Measurements from ENCODE around the gene TAGLN. TPM values are rescaled to one million over a fixed set of nuclear protein-coding genes. Genes with fewer than 3 reads are reported as not detected.

Gene TAGLN
- total RNA-seq (2014; rRNA removed; shearing (Covaris generic); ENCODE audit: low replicate concordance) = 0.54 and 0.72 TPM in 2 replicates

GRCh38 chr11:117199053-117199915, at the start of gene TAGLN:
TAGLN (plus strand) TSS chr11:117199370; CDS start chr11:117203014, 3,644 bp downstream.
- in situ Hi-C loops (cut with HindIII; ENCODE audit: low pct_unique_long_range_greater_than_20kb, low sequenced_read_pairs) = no loop called here
- DNase-seq (ENCODE audit: low read depth) = no peak

- no peak for DNase-seq (ENCODE audit: low read depth)
- in situ Hi-C loops (cut with HindIII; ENCODE audit: low pct_unique_long_range_greater_than_20kb, low sequenced_read_pairs) = no loop called here
Observed at GRCh38 chr11:117152066-117152465, 47.1 kb upstream of the TAGLN start.

- DNase-seq (ENCODE audit: low read depth) = no peak
- in situ Hi-C loops (cut with HindIII; ENCODE audit: low pct_unique_long_range_greater_than_20kb, low sequenced_read_pairs) = no loop called here
Observed at GRCh38 chr11:117154468-117154867, 44.7 kb upstream of the TAGLN start.

- in situ Hi-C loops (cut with HindIII; ENCODE audit: low pct_unique_long_range_greater_than_20kb, low sequenced_read_pairs) = no loop called here
- DNase-seq (ENCODE audit: low read depth) = no peak
Observed at GRCh38 chr11:117157507-117157906, 41.7 kb upstream of the TAGLN start.

- in situ Hi-C loops (cut with HindIII; ENCODE audit: low pct_unique_long_range_greater_than_20kb, low sequenced_read_pairs) = no loop called here
- DNase-seq (ENCODE audit: low read depth) = no peak
Observed at GRCh38 chr11:117159892-117160291, 39.3 kb upstream of the TAGLN start.

GRCh38 chr11:117160826-117161225, 38.3 kb upstream of the TAGLN start:
- no peak for DNase-seq (ENCODE audit: low read depth)
- in situ Hi-C loops (cut with HindIII; ENCODE audit: low pct_unique_long_range_greater_than_20kb, low sequenced_read_pairs) = no loop called here

- in situ Hi-C loops (cut with HindIII; ENCODE audit: low pct_unique_long_range_greater_than_20kb, low sequenced_read_pairs) = no loop called here
- DNase-seq (ENCODE audit: low read depth) = no peak
Observed at GRCh38 chr11:117166491-117166890, 32.7 kb upstream of the TAGLN start.

GRCh38 chr11:117169736-117170135, 29.4 kb upstream of the TAGLN start:
- in situ Hi-C loops (cut with HindIII; ENCODE audit: low pct_unique_long_range_greater_than_20kb, low sequenced_read_pairs) = no loop called here
- no peak for DNase-seq (ENCODE audit: low read depth)

- no peak for DNase-seq (ENCODE audit: low read depth)
- in situ Hi-C loops (cut with HindIII; ENCODE audit: low pct_unique_long_range_greater_than_20kb, low sequenced_read_pairs) = no loop called here
Observed at GRCh38 chr11:117170210-117170609, 29.0 kb upstream of the TAGLN start.

- DNase-seq (ENCODE audit: low read depth) = no peak
- in situ Hi-C loops (cut with HindIII; ENCODE audit: low pct_unique_long_range_greater_than_20kb, low sequenced_read_pairs) = no loop called here
Observed at GRCh38 chr11:117171007-117171403, 28.2 kb upstream of the TAGLN start.

GRCh38 chr11:117171404-117172061, 27.6 kb upstream of the TAGLN start:
- DNase-seq (ENCODE audit: low read depth) = no peak
- in situ Hi-C loops (cut with HindIII; ENCODE audit: low pct_unique_long_range_greater_than_20kb, low sequenced_read_pairs) = no loop called here

GRCh38 chr11:117172724-117173421, 26.3 kb upstream of the TAGLN start:
- no peak for DNase-seq (ENCODE audit: low read depth)
- in situ Hi-C loops (cut with HindIII; ENCODE audit: low pct_unique_long_range_greater_than_20kb, low sequenced_read_pairs) = no loop called here

GRCh38 chr11:117175104-117175503, 24.1 kb upstream of the TAGLN start:
- in situ Hi-C loops (cut with HindIII; ENCODE audit: low pct_unique_long_range_greater_than_20kb, low sequenced_read_pairs) = no loop called here
- DNase-seq (ENCODE audit: low read depth) = no peak

GRCh38 chr11:117175781-117176180, 23.4 kb upstream of the TAGLN start:
- in situ Hi-C loops (cut with HindIII; ENCODE audit: low pct_unique_long_range_greater_than_20kb, low sequenced_read_pairs) = no loop called here
- DNase-seq (ENCODE audit: low read depth) = no peak

- in situ Hi-C loops (cut with HindIII; ENCODE audit: low pct_unique_long_range_greater_than_20kb, low sequenced_read_pairs) = no loop called here
- DNase-seq (ENCODE audit: low read depth) = no peak
Observed at GRCh38 chr11:117176186-117176585, 23.0 kb upstream of the TAGLN start.

- in situ Hi-C loops (cut with HindIII; ENCODE audit: low pct_unique_long_range_greater_than_20kb, low sequenced_read_pairs) = no loop called here
- no peak for DNase-seq (ENCODE audit: low read depth)
Observed at GRCh38 chr11:117177534-117178209, 21.5 kb upstream of the TAGLN start.

GRCh38 chr11:117178210-117179034, 20.7 kb upstream of the TAGLN start, which contains the start of gene SIDT2:
SIDT2 (plus strand) TSS chr11:117178743; CDS start chr11:117179264, 521 bp downstream.
- DNase-seq (ENCODE audit: low read depth) = peak; percentile 73
- in situ Hi-C loops (cut with HindIII; ENCODE audit: low pct_unique_long_range_greater_than_20kb, low sequenced_read_pairs) = no loop called here
